HCT116 (cell line): ENCODE measurements around the gene DNAJC25.

ENCODE experiments used
- ATF3 ChIP-seq: IDR thresholded peaks from 2 replicates; pipeline ENCODE4 v1.6.1; 2012
- CTCF ChIP-seq, 3 experiments: fragments of 200-600 bp in 1 of 3; sonication (generic) in 1 of 3; IDR thresholded peaks in 2 of 3; conservative IDR thresholded peaks in 1 of 3; 2 replicates each; pipeline ENCODE4 v1.5.1; 2012 to 2017; ENCODE audit warnings: low read depth in 2 of 3, low read length in 2 of 3, antibody characterized with exemption in 1 of 3, borderline replicate concordance in 1 of 3, control low read depth in 1 of 3, mild to moderate bottlenecking in 1 of 3, mixed read lengths in 1 of 3, mixed run types in 1 of 3, moderate library complexity in 1 of 3; ENCODE audit not compliant: insufficient read depth in 1 of 3
- ELF1 ChIP-seq: IDR thresholded peaks from 2 replicates; pipeline ENCODE4 v1.6.1; 2012; ENCODE audit warnings: low read depth, borderline replicate concordance
- EZH2phosphoT487 ChIP-seq: fragments of 200-600 bp; IDR thresholded peaks from 2 replicates; pipeline ENCODE4 v1.6.1; 2018; ENCODE audit warnings: antibody characterized with exemption, borderline replicate concordance
- FOSL1 ChIP-seq: IDR thresholded peaks from 2 replicates; pipeline ENCODE4 v1.6.1; 2012; ENCODE audit warnings: low read depth
- POLR2A ChIP-seq: IDR thresholded peaks from 2 replicates; pipeline ENCODE4 v1.7.0; 2011; ENCODE audit warnings: borderline replicate concordance; ENCODE audit not compliant: insufficient read depth, insufficient read length; ENCODE audit errors: extremely low read depth
- POLR2AphosphoS5 ChIP-seq: IDR thresholded peaks from 2 replicates; pipeline ENCODE4 v1.6.1; 2011; ENCODE audit warnings: mild to moderate bottlenecking, low read depth, low read length, moderate library complexity
- RAD21 ChIP-seq: IDR thresholded peaks from 2 replicates; pipeline ENCODE4 v1.6.1; 2012; ENCODE audit warnings: low read depth, mild to moderate bottlenecking
- REST ChIP-seq: IDR thresholded peaks from 2 replicates; pipeline ENCODE4 v1.6.1; 2012; ENCODE audit warnings: low read depth
- SIN3A ChIP-seq: IDR thresholded peaks from 2 replicates; pipeline ENCODE4 v1.6.1; 2012; ENCODE audit warnings: low read depth
- SP1 ChIP-seq: IDR thresholded peaks from 2 replicates; pipeline ENCODE4 v1.6.1; 2012; ENCODE audit warnings: low read depth
- SRF ChIP-seq: IDR thresholded peaks from 2 replicates; pipeline ENCODE4 v1.6.1; 2012; ENCODE audit warnings: low read depth
- TF ChIP-seq, protein P1 (sequence below): IDR thresholded peaks from 2 replicates; pipeline ENCODE4 v1.6.1; 2012

- no peak for TF ChIP-seq CTCF (IDR thresholded peaks at IDR 0.05 in 2 of 3, conservative IDR thresholded peaks at IDR 0.05 in 1 of 3; ENCODE audit: borderline replicate concordance in 1 of 3, insufficient read depth in 1 of 3, low read depth in 2 of 3, low read length in 2 of 3)
- no peak for TF ChIP-seq POLR2A
- TF ChIP-seq POLR2AphosphoS5 = no peak
- TF ChIP-seq EZH2phosphoT487 = no peak
- no peak for TF ChIP-seq RAD21
- no peak for TF ChIP-seq ATF3
- no peak for TF ChIP-seq REST
- TF ChIP-seq SP1 = no peak
- no peak for TF ChIP-seq SRF
- TF ChIP-seq FOSL1 = no peak
- TF ChIP-seq, protein P1, sequence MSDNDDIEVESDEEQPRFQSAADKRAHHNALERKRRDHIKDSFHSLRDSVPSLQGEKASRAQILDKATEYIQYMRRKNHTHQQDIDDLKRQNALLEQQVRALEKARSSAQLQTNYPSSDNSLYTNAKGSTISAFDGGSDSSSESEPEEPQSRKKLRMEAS = no peak
- TF ChIP-seq ELF1 = no peak
- TF ChIP-seq SIN3A = no peak
These were observed 44.8 kb upstream of the DNAJC25 start for GRCh38 chr9:111586378-111586777.
